Tibial artery (tissue), 4 donors: ENCODE data around the gene CALHM3.
"Not testable (repeated sequence)": the region's sequence is repeated elsewhere in the genome, so short reads cannot be mapped to it uniquely, and the experiment has no call there.

Source experiments
- DNase-seq, 2 donors: peaks; one replicate each; pipeline ENCODE4 v3.0.0-alpha.2; 2019
- H3K27ac ChIP-seq, 2 donors: fragments of 200-600 bp; sonication (generic) in 1 of 2; 1 replicate in 1 of 2; 2 replicates in 1 of 2; pipeline ENCODE4 v1.5.1; 2018 to 2019; ENCODE audit warnings: mild to moderate bottlenecking in 1 of 2
- H3K27me3 ChIP-seq, 2 donors: fragments of 200-600 bp; sonication (generic) in 1 of 2; one replicate each; pipeline versions ENCODE4 v1.5.1 to v1.6.0; 2016 to 2019
- H3K36me3 ChIP-seq, 3 donors: fragments of 200-600 bp; sonication (generic) in 2 of 3; one replicate each; pipeline ENCODE4 v1.5.1; 2016 to 2019; ENCODE audit warnings: mild to moderate bottlenecking in 2 of 3
- H3K4me1 ChIP-seq, 4 donors: fragments of 200-600 bp; sonication (generic) in 2 of 4; 1 replicate in 3 of 4; 2 replicates in 1 of 4; pipeline ENCODE4 v1.5.1; 2016 to 2019
- H3K4me3 ChIP-seq, 2 donors: fragments of 200-600 bp; sonication (generic) in 1 of 2; 1 replicate in 1 of 2; 2 replicates in 1 of 2; pipeline ENCODE4 v1.5.1; 2018 to 2019; ENCODE audit warnings: mild to moderate bottlenecking in 2 of 2
- H3K9me3 ChIP-seq, 3 donors: fragments of 200-600 bp; sonication (generic) in 1 of 3; one replicate each; pipeline ENCODE4 v1.5.1; 2016 to 2019
- intact Hi-C: fragments of 100-400 bp; cut with DNase I; formaldehyde crosslinking; loops from one replicate; pipeline ENCODE4 v1.15.0; 2023; ENCODE audit warnings: low total_unique reads
- TF ChIP-seq, protein P1 (sequence below), 2 experiments: fragments of 200-600 bp in 1 of 2; fragments of 450-650 bp in 1 of 2; IDR thresholded peaks; one replicate each; pipeline ENCODE4 v1.5.1; 2017 to 2019; ENCODE audit warnings: antibody characterized with exemption in 2 of 2, mild to moderate bottlenecking in 1 of 2, moderate library complexity in 1 of 2

Gene CALHM3

GRCh38 chr10:103507235-103508191 lies 28.5 kb upstream of the CALHM3 start:
- Histone ChIP-seq H3K27ac (no peak overlapping the region), H3K4me3 (no peak overlapping the region), H3K9me3 (no peaks in the 10 kb centered on the region), H3K4me1 (no peaks in the 10 kb centered on the region), H3K36me3 (no peaks in the 10 kb centered on the region), H3K27me3 (peaks cover 0 to 38% of the 10 kb centered on the region in 2 donors)
- TF ChIP-seq, protein P1, sequence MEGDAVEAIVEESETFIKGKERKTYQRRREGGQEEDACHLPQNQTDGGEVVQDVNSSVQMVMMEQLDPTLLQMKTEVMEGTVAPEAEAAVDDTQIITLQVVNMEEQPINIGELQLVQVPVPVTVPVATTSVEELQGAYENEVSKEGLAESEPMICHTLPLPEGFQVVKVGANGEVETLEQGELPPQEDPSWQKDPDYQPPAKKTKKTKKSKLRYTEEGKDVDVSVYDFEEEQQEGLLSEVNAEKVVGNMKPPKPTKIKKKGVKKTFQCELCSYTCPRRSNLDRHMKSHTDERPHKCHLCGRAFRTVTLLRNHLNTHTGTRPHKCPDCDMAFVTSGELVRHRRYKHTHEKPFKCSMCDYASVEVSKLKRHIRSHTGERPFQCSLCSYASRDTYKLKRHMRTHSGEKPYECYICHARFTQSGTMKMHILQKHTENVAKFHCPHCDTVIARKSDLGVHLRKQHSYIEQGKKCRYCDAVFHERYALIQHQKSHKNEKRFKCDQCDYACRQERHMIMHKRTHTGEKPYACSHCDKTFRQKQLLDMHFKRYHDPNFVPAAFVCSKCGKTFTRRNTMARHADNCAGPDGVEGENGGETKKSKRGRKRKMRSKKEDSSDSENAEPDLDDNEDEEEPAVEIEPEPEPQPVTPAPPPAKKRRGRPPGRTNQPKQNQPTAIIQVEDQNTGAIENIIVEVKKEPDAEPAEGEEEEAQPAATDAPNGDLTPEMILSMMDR (IDR thresholded peaks at IDR 0.05), result no peak
- intact Hi-C loops, result no loop called here
- DNase-seq, result no peak

- H3K4me1 ChIP-seq, result no peaks in the 10 kb centered on the region
- H3K4me3 ChIP-seq, result no peak overlapping the region
- no peaks in the 10 kb centered on the region for H3K36me3 ChIP-seq
- DNase-seq, result no peak
- TF ChIP-seq, protein P1 (IDR thresholded peaks at IDR 0.05), result no peak
- intact Hi-C loops, result no loop called here
- H3K27ac ChIP-seq, result no peak overlapping the region
- H3K27me3 ChIP-seq, result peaks cover 0 to 46% of the 10 kb centered on the region in 2 donors
- H3K9me3 ChIP-seq, result no peaks in the 10 kb centered on the region
Observed at GRCh38 chr10:103506061-103506460, 27.0 kb upstream of the CALHM3 start.

- H3K27ac ChIP-seq, result no peak overlapping the region
- DNase-seq, result no peak
- H3K36me3 ChIP-seq, result no peaks in the 10 kb centered on the region
- H3K4me3 ChIP-seq, result no peak overlapping the region
- no peaks in the 10 kb centered on the region for H3K9me3 ChIP-seq
- TF ChIP-seq, protein P1 (IDR thresholded peaks at IDR 0.05), result no peak
- no peaks in the 10 kb centered on the region for H3K4me1 ChIP-seq
- intact Hi-C loops, result no loop called here
- peaks cover 0 to 59% of the 10 kb centered on the region in 2 donors for H3K27me3 ChIP-seq
Observed at GRCh38 chr10:103504181-103504783, 25.2 kb upstream of the CALHM3 start.

GRCh38 chr10:103503777-103504176 lies 24.7 kb upstream of the CALHM3 start:
- H3K4me3 ChIP-seq, H3K4me1 ChIP-seq, DNase-seq, H3K36me3 ChIP-seq, H3K9me3 ChIP-seq, H3K27ac ChIP-seq, intact Hi-C loops: not testable (repeated sequence)
- H3K27me3 ChIP-seq, result peaks cover 0 to 61% of the 10 kb centered on the region in 2 donors

DNA sequence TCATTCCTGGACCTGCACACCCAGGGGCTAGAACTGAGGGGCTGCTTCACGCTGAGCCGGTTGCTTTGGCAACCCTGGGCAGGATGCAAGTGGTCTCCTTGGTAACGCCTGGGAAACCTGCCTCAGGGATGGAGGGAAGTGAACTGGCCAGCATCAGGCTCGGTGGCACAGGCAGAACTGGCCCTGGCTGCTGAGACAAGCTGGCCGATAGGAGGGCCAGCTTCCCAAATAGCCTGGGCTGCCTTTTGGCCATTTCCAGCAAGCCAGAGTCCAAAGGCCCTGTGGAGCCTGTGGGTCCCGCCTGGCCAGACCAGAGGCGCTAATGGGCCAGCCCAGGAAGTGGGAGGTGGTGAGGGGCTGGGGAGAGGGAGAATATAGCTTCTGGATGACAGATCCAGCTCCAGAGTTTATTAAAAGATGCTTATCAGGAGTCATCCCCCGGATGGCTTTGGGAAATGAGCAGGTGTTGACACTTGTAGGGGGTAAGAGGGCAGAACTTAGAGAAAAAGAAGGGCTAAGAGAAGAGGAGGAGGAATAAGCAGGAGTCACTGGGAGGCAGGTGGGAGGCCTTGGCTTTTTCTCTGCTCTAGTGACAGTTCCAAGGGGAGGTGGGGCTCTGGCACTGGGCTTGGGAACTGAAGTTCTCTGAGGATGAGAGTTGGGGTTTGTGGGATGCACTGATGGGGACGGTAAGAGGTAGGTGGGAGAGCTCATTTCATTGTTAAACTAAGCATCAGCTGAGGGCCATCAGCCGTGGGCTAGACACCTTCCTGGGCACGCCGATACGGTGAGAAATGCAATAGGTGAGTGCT lies 24.0 kb upstream of the CALHM3 start:
- no peak overlapping the region for H3K4me3 ChIP-seq
- no peak overlapping the region for H3K27ac ChIP-seq
- intact Hi-C loops, result no loop called here
- no peak for DNase-seq
- TF ChIP-seq, protein P1 (IDR thresholded peaks at IDR 0.05), result no peak
- no peaks in the 10 kb centered on the region for H3K4me1 ChIP-seq
- peaks cover 0 to 60% of the 10 kb centered on the region in 2 donors for H3K27me3 ChIP-seq
- no peaks in the 10 kb centered on the region for H3K36me3 ChIP-seq
- H3K9me3 ChIP-seq, result no peaks in the 10 kb centered on the region
